ENCODE data around the gene SKOR2.

DNA sequence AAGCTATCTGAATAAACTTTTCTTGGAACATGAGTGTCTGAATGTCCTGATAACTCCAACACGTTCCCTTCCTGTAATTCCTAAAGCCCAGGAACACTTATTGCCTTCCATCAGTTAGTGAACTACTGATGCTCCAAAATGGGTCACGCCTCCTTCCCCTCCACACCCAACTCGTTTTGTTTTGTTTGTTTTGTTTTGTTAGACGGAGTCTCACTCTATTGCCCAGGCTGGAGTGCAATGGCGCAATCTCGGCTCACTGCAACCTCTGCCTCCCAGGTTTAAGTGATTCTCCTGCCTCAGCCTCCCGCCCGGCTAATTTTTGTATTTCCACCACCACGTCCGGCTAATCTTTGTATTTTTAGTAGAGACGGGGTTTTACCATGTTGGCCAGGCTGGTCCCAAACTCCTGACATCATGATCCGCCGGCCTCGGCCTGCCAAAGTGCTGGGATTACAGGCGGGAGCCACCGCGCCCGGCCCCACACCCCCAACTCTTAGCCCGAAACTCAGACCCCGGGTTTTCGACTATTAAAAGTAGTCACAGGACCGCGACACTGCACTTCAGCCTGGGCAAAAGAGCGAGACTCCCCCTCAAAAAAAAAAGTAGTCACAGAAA, 76.1 kb downstream of the SKOR2 start:
- no peak for TF ChIP-seq CTCF (IDR thresholded peaks at IDR 0.05 in 4 of 5, conservative IDR thresholded peaks at IDR 0.05 in 1 of 5)
- TF ChIP-seq POLR2A (IDR thresholded peaks at IDR 0.05) = no peak
